ENCODE results near the gene C1QBP.
"Not testable (repeated sequence)": the region's sequence is repeated elsewhere in the genome, so short reads cannot be mapped to it uniquely, and the experiment has no call there.

The C1QBP gene

DNA sequence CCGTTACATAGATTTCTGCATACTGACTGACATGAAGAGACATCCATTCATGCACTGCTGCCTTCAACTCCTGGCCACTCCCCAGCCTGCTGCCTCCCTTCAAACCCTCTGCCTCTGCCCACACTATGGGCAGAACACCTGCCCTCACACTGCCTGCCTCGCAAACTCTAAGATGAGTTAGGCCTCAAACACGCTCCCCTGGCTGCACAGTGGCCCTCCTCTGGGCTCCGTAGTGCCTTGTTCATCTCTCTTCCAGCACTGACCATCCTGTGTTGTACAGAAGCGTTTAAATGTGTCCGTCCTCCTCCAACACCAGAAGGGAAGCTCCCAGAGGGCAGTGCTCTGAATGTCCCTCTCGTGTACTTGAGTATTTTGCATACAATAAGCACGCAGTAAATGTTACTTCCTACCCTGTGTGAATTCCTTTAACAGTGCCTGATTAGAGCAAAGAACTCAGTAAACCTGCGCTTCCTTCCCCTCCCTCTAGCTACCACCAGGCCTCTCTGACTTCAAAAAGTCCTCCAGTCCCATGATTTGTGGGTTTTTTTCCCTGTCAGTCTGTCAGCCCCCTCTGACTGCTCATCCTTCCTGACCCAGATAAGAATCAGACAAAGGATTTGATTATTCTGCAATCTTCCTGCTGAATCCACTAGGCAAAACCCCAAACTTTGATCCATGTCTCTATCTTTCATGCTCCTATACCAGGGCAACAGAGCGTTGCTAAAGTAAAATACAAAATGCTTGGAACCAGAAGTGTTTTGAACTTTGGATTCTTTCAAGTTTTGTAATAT is 26.0 kb upstream of the C1QBP start:
- TF ChIP-seq, protein P1, sequence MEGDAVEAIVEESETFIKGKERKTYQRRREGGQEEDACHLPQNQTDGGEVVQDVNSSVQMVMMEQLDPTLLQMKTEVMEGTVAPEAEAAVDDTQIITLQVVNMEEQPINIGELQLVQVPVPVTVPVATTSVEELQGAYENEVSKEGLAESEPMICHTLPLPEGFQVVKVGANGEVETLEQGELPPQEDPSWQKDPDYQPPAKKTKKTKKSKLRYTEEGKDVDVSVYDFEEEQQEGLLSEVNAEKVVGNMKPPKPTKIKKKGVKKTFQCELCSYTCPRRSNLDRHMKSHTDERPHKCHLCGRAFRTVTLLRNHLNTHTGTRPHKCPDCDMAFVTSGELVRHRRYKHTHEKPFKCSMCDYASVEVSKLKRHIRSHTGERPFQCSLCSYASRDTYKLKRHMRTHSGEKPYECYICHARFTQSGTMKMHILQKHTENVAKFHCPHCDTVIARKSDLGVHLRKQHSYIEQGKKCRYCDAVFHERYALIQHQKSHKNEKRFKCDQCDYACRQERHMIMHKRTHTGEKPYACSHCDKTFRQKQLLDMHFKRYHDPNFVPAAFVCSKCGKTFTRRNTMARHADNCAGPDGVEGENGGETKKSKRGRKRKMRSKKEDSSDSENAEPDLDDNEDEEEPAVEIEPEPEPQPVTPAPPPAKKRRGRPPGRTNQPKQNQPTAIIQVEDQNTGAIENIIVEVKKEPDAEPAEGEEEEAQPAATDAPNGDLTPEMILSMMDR (IDR thresholded peaks at IDR 0.05; ENCODE audit: low read depth, low read length): no peak
- H3K4me3 ChIP-seq (ENCODE audit: low read depth, low read length): no peak overlapping the region

DNA sequence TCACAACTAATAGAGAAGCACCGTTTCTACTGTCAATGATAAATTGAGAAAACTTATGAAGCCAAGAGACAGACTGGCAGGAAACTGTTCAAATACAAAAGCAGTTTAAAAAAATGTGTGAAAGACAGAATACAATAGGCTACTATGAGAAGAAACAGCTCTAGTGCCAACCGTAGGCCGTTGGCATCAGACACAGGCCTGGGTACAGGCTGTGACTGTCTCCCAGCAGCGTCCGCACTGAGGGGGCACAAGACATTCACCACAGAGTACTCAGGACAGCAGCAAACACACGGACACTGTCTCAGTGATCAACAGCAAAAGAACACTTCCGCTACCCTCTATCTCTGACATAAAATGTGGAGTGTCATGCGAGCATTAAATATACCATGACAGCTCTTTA is 7.8 kb upstream of the C1QBP start:
- TF ChIP-seq, protein P1 (IDR thresholded peaks at IDR 0.05; ENCODE audit: low read depth, low read length): no peak
- no peak overlapping the region for H3K4me3 ChIP-seq (ENCODE audit: low read depth, low read length)

DNA sequence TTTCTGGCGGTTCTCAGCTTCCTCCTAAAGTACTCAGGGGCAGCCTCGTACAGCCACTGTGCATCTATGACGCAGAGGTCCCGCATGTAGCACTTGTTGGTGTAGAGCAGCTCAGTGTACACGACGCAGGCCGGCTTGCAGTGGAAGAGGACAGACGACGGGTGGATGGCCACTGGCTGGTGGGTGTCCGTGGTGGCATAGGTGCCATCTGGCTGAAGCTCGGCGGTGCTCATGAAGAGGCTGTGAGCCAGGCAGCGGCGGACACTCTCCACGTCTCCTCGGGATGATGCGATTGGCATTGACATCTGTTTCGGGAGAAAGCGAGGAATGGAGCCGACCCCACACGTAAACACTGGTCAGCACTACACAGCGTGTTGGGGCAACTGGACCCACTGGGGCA is 5.3 kb upstream of the C1QBP start:
- TF ChIP-seq, protein P1 (IDR thresholded peaks at IDR 0.05; ENCODE audit: low read depth, low read length): no peak
- H3K4me3 ChIP-seq (ENCODE audit: low read depth, low read length): no peak overlapping the region

DNA sequence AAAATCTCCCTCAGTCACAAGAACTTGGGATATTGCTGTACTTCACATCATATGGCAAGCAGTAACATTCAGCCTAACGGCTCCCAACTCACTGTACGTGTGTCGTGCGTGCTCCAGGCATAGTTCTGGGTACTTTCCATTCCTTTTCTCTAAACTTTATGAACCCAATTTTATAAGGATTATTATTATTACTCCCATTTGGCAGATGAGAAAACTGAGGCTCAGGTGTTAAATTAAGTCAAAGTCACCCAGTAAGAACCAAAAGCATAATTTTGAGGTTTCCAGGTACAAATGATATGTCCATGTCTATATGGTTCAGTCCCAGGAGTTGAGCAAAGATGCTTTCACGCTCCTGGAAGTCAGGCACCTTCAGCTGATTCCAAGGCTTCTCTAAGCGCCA is 4.8 kb upstream of the C1QBP start:
- no peak overlapping the region for H3K4me3 ChIP-seq (ENCODE audit: low read depth, low read length)
- TF ChIP-seq, protein P1 (IDR thresholded peaks at IDR 0.05; ENCODE audit: low read depth, low read length): no peak

DNA sequence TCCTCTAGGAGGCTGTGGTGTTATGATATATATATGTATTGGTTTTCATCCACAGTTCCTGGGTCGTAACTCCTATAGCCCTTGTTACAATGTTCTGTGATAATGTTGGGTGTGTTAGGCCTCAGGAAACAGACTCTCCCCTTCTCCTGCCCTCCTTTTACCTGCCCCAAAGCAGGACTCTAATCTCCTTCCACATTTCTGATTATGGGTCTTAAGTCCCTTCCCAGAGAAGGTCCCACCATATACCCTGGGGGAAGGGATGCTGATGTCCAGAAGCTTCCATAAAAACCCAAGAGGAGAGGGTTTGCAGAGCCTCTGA is 450 bp upstream of the C1QBP start:
- TF ChIP-seq, protein P1 (IDR thresholded peaks at IDR 0.05; ENCODE audit: low read depth, low read length): no peak
- peak overlapping the region; percentile 88 for H3K4me3 ChIP-seq (ENCODE audit: low read depth, low read length)

DNA sequence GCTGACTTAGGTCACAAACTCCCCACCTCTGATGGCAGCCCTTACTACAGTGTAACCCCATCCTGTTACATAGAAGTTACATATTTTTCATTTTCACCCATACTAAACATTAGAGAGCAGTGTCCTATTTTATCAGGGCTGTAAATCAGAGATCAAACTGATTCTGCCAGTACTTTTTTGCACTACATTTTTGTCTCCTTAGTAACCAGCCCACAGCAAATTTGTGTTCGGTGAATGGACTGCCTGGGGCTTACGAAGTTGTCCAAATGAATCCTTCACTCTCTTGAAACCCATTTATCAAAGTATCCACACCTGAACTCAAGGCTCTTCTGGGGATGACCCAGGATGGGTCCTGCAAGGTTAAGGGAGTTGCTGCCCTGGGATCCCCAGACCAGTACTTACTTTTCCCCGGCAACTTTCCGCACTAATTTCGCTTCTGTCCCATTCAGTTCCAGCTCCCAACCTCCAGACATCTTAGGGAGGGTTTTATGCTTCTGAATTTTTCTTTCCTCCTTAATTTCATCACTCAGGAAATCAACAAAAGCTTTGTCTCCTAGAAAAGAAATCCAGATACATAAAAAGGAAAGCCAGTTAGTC is 1.1 kb downstream of the C1QBP start:
- TF ChIP-seq, protein P1 (IDR thresholded peaks at IDR 0.05; ENCODE audit: low read depth, low read length): no peak
- peak overlapping the region; percentile 88 for H3K4me3 ChIP-seq (ENCODE audit: low read depth, low read length)

DNA sequence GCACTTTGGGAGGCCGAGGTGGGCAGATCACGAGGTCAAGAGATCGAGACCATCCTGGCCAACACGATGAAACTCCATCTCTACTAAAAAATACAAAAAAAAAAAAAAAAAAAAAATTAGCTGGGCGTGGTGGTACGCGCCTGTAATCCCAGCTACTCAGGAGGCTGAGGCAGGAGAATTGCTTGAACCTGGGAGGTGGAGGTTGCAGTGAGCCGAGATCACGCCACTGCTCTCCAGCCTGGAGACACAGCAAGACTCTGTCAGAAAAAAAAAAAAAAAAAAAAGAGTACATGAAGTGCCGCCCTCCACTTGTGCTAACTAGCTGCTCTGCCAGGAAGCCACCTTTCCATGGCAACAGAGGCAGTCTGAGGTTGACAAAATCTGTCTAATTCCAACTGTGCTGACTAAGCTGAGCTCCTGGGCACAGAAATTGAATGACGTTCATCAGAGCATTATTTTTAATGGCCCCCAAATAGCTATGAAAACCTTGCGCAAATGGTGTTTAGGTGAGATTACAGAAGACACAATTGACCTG is 3.1 kb downstream of the C1QBP start:
- not testable (repeated sequence) for H3K4me3 ChIP-seq (ENCODE audit: low read depth, low read length)

Data from WI38 (cell line).